ENCODE measurements around the gene ABCC3.

ABCC3 gene

GRCh38 chr17:50668025-50668837, 33.5 kb downstream of the ABCC3 start:
- TF ChIP-seq, protein P1, sequence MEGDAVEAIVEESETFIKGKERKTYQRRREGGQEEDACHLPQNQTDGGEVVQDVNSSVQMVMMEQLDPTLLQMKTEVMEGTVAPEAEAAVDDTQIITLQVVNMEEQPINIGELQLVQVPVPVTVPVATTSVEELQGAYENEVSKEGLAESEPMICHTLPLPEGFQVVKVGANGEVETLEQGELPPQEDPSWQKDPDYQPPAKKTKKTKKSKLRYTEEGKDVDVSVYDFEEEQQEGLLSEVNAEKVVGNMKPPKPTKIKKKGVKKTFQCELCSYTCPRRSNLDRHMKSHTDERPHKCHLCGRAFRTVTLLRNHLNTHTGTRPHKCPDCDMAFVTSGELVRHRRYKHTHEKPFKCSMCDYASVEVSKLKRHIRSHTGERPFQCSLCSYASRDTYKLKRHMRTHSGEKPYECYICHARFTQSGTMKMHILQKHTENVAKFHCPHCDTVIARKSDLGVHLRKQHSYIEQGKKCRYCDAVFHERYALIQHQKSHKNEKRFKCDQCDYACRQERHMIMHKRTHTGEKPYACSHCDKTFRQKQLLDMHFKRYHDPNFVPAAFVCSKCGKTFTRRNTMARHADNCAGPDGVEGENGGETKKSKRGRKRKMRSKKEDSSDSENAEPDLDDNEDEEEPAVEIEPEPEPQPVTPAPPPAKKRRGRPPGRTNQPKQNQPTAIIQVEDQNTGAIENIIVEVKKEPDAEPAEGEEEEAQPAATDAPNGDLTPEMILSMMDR (IDR thresholded peaks at IDR 0.05; ENCODE audit: extremely low read depth, missing control alignments) = no peak
- no peak for DNase-seq (ENCODE audit: low spot score)

DNA sequence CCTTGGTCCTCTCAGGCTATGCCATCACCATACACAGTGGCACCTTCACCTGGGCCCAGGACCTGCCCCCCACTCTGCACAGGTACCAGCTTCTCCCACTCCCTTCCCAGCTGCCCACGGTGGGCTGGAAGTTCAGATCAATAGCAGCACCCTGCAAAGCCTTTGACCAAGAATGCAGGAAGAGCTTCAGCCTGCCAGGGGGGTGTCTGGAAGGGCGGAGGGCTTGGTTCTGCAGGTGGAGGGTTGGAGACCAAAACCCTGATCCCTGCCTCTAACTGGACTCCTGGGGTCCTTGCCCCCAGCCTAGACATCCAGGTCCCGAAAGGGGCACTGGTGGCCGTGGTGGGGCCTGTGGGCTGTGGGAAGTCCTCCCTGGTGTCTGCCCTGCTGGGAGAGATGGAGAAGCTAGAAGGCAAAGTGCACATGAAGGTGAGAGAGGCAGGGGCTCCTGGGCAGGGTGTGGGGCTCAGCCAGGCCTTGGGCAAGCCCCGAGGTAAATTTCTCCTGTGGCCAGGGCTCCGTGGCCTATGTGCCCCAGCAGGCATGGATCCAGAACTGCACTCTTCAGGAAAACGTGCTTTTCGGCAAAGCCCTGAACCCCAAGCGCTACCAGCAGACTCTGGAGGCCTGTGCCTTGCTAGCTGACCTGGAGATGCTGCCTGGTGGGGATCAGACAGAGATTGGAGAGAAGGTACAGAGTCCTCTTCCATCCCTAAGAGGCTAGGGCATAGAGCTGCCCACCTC, 34.3 kb downstream of the ABCC3 start:
- TF ChIP-seq, protein P1 (IDR thresholded peaks at IDR 0.05; ENCODE audit: extremely low read depth, missing control alignments) = no peak
- no peak for DNase-seq (ENCODE audit: low spot score)

GRCh38 chr17:50672071-50672470, 37.4 kb downstream of the ABCC3 start:
- DNase-seq (ENCODE audit: low spot score) = no peak
- TF ChIP-seq, protein P1 (IDR thresholded peaks at IDR 0.05; ENCODE audit: extremely low read depth, missing control alignments) = no peak

- no peak for DNase-seq (ENCODE audit: low spot score)
- TF ChIP-seq, protein P1 (IDR thresholded peaks at IDR 0.05; ENCODE audit: extremely low read depth, missing control alignments) = no peak
These were observed 38.3 kb downstream of the ABCC3 start for GRCh38 chr17:50672831-50673551.

DNA sequence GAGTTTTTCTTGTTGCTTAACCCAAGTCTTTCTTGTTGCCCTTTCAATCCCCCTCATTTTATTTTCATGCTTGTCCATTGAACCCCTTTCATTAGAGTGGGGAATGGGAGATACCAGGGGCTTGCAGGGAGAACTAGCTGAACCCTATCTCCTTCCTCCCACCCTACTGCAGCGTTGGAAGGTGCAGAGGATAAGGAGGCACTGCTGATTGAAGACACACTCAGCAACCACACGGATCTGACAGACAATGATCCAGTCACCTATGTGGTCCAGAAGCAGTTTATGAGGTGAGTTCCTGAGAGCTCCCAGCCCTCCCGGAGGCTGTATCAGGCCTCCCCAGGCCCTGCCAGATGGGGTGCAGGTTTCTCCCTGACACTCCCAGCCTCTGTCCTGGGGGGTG, 40.5 kb downstream of the ABCC3 start:
- no peak for DNase-seq (ENCODE audit: low spot score)
- TF ChIP-seq, protein P1 (IDR thresholded peaks at IDR 0.05; ENCODE audit: extremely low read depth, missing control alignments) = no peak

DNA sequence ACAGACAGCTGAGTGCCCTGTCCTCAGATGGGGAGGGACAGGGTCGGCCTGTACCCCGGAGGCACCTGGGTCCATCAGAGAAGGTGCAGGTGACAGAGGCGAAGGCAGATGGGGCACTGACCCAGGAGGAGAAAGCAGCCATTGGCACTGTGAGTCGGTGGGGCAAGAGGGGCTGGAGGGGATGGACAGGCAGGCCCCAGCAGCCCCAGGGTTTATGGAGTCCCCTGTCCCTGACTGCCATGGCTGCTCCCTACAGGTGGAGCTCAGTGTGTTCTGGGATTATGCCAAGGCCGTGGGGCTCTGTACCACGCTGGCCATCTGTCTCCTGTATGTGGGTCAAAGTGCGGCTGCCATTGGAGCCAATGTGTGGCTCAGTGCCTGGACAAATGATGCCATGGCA, 40.9 kb downstream of the ABCC3 start:
- DNase-seq (ENCODE audit: low spot score) = no peak
- TF ChIP-seq, protein P1 (IDR thresholded peaks at IDR 0.05; ENCODE audit: extremely low read depth, missing control alignments) = no peak
